Mesenchymal stem cell (in vitro differentiated cells and primary cell): ENCODE results near the gene PBOV1.

Source experiments
- DNase-seq: peaks from one replicate; pipeline ENCODE4 v3.0.0-alpha.2; 2013
- H2AFZ ChIP-seq: one replicate; pipeline ENCODE4 v1.6.1; 2013; ENCODE audit warnings: low read depth, mild to moderate bottlenecking, control low read depth, inconsistent platforms, low read length, moderate library complexity
- H2AK5ac ChIP-seq: 2 replicates; pipeline ENCODE4 v1.6.1; 2013; ENCODE audit warnings: low read length, moderate library complexity, mild to moderate bottlenecking, inconsistent platforms; ENCODE audit not compliant: severe bottlenecking
- H2BK120ac ChIP-seq: one replicate; pipeline ENCODE4 v1.6.1; 2013; ENCODE audit warnings: low read depth, mild to moderate bottlenecking, inconsistent platforms, low read length, moderate library complexity
- H2BK12ac ChIP-seq, 2 experiments: one replicate each; pipeline ENCODE4 v1.6.1; 2013; ENCODE audit warnings: inconsistent platforms in 2 of 2, low read length in 2 of 2, mild to moderate bottlenecking in 2 of 2, moderate library complexity in 2 of 2, control low read depth in 1 of 2
- H2BK15ac ChIP-seq: one replicate; pipeline ENCODE4 v1.6.1; 2013; ENCODE audit warnings: mild to moderate bottlenecking, low read depth, inconsistent platforms; ENCODE audit not compliant: poor library complexity, severe bottlenecking
- H2BK5ac ChIP-seq: 2 replicates; pipeline ENCODE4 v1.6.1; 2013; ENCODE audit warnings: low read depth, mild to moderate bottlenecking, low read length, control low read depth, inconsistent platforms; ENCODE audit not compliant: poor library complexity, severe bottlenecking
- H3K14ac ChIP-seq, 2 experiments: one replicate each; pipeline ENCODE4 v1.6.1; 2013; ENCODE audit warnings: inconsistent platforms in 2 of 2, low read length in 2 of 2, control low read depth in 1 of 2, mild to moderate bottlenecking in 1 of 2, moderate library complexity in 1 of 2
- H3K18ac ChIP-seq, 2 experiments: one replicate each; pipeline ENCODE4 v1.6.1; 2013; ENCODE audit warnings: inconsistent platforms in 2 of 2, low read length in 2 of 2, control low read depth in 1 of 2, low read depth in 1 of 2, mild to moderate bottlenecking in 1 of 2
- H3K23ac ChIP-seq, 2 experiments: one replicate each; pipeline ENCODE4 v1.6.1; 2013; ENCODE audit warnings: inconsistent platforms in 2 of 2, low read length in 2 of 2, mild to moderate bottlenecking in 2 of 2, moderate library complexity in 2 of 2, control low read depth in 1 of 2
- H3K27ac ChIP-seq: 2 replicates; pipeline ENCODE4 v1.5.1; 2013; ENCODE audit warnings: mild to moderate bottlenecking, moderate library complexity, low read length, control low read depth, inconsistent platforms; ENCODE audit not compliant: poor library complexity, severe bottlenecking
- H3K27me3 ChIP-seq, 2 experiments: 2 replicates each; pipeline versions ENCODE4 v1.6.1 to v1.7.0; 2013; ENCODE audit warnings: low read length in 2 of 2, mild to moderate bottlenecking in 2 of 2, moderate library complexity in 2 of 2, control low read depth in 1 of 2, inconsistent platforms in 1 of 2; ENCODE audit not compliant: control insufficient read depth in 1 of 2, insufficient read depth in 1 of 2
- H3K36me3 ChIP-seq, 2 experiments: 2 replicates each; pipeline versions ENCODE4 v1.6.1 to v1.7.0; 2013; ENCODE audit warnings: low read length in 2 of 2, control low read depth in 1 of 2, inconsistent platforms in 1 of 2, low read depth in 1 of 2, mild to moderate bottlenecking in 1 of 2; ENCODE audit not compliant: insufficient read depth in 2 of 2, control insufficient read depth in 1 of 2
- H3K4ac ChIP-seq, 2 experiments: one replicate each; pipeline ENCODE4 v1.6.1; 2013; ENCODE audit warnings: inconsistent platforms in 2 of 2, low read length in 2 of 2, mild to moderate bottlenecking in 2 of 2, moderate library complexity in 2 of 2, control low read depth in 1 of 2, low read depth in 1 of 2
- H3K4me1 ChIP-seq: 2 replicates; pipeline ENCODE4 v1.6.1; 2013; ENCODE audit warnings: low read depth, low read length, control low read depth; ENCODE audit not compliant: control insufficient read depth, insufficient read depth
- H3K4me2 ChIP-seq: 2 replicates; pipeline ENCODE4 v1.6.1; 2013; ENCODE audit warnings: low read length, mild to moderate bottlenecking, inconsistent platforms; ENCODE audit not compliant: poor library complexity, severe bottlenecking
- H3K4me3 ChIP-seq, 2 experiments: 2 replicates each; pipeline versions ENCODE4 v1.5.1 to v1.7.0; 2013; ENCODE audit warnings: low read length in 2 of 2, mild to moderate bottlenecking in 2 of 2, control low read depth in 1 of 2, low read depth in 1 of 2; ENCODE audit not compliant: insufficient read depth in 1 of 2
- H3K79me1 ChIP-seq: replicated peaks from 2 replicates; pipeline ENCODE4 v1.6.1; 2013; ENCODE audit warnings: mild to moderate bottlenecking, control low read depth, low read length, inconsistent platforms; ENCODE audit not compliant: poor library complexity, severe bottlenecking
- H3K9ac ChIP-seq: 2 replicates; pipeline ENCODE4 v1.7.0; 2013; ENCODE audit warnings: mild to moderate bottlenecking, low read length, moderate library complexity
- H3K9me3 ChIP-seq: 2 replicates; pipeline ENCODE4 v1.7.0; 2013; ENCODE audit warnings: mild to moderate bottlenecking, low read length; ENCODE audit not compliant: control insufficient read depth
- H4K8ac ChIP-seq: one replicate; pipeline ENCODE4 v1.6.1; 2013; ENCODE audit warnings: inconsistent platforms, mild to moderate bottlenecking, low read length, moderate library complexity
- H4K91ac ChIP-seq: one replicate; pipeline ENCODE4 v1.6.1; 2013; ENCODE audit warnings: mild to moderate bottlenecking, low read length, inconsistent platforms
- WGBS: methylation state at CpG from one replicate; pipeline ENCODE4 v1.1.7; 2013; ENCODE audit warnings: mixed read lengths; 5-methylcytosine and 5-hydroxymethylcytosine counted together

The PBOV1 gene

GRCh38 chr6:138261116-138261780 lies 43.0 kb upstream of the PBOV1 start:
- H3K9ac ChIP-seq = no peak overlapping the region
- no peak overlapping the region for H3K23ac ChIP-seq
- peaks cover 0 to 5% of the 10 kb centered on the region in 2 experiments for H3K27me3 ChIP-seq
- no peak overlapping the region for H3K4me3 ChIP-seq
- no peak overlapping the region for H3K4ac ChIP-seq
- no peak overlapping the region for H3K14ac ChIP-seq
- no peaks in the 10 kb centered on the region for H3K36me3 ChIP-seq
- no peak overlapping the region for H2AFZ ChIP-seq
- H3K4me2 ChIP-seq = no peak overlapping the region
- DNase-seq = no peak
- 88% methylated on average over 1 of the region's 2 CpGs for WGBS
- H3K18ac ChIP-seq = no peak overlapping the region
- no peak overlapping the region for H2BK12ac ChIP-seq
- no peaks in the 10 kb centered on the region for H3K4me1 ChIP-seq
- no peak overlapping the region for H4K8ac ChIP-seq
- H2BK5ac ChIP-seq = no peak overlapping the region
- H4K91ac ChIP-seq = no peak overlapping the region
- H3K9me3 ChIP-seq = no peaks in the 10 kb centered on the region
- H3K27ac ChIP-seq = no peak overlapping the region
- no peak overlapping the region for H2BK120ac ChIP-seq
- no peak overlapping the region for H2BK15ac ChIP-seq
- H3K79me1 ChIP-seq = no peaks in the 10 kb centered on the region
- no peak overlapping the region for H2AK5ac ChIP-seq

DNA sequence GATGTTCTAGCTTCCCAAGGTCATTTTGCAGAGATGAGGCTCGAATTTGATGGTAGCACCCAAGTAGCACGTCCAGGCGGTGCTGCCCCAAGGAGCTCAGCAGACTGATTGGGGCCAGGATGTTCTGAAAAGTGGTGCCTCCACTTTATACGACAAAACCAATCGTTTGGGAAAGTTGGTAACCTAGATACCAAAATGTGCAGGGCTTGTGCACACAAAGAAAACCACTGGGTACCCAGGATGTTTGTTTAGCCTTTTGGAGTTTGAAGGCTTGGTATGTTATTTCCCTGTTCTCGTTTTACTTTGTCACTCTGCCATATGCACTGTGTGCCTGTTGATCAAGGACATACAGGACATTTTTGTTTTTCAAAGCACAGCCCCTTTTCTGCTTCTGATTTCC lies 40.7 kb upstream of the PBOV1 start:
- DNase-seq = no peak
- Histone ChIP-seq H4K91ac (no peak overlapping the region), H3K4me2 (no peak overlapping the region), H3K9ac (no peak overlapping the region), H3K23ac (no peak overlapping the region), H2BK15ac (no peak overlapping the region), H3K4me3 (no peak overlapping the region), H2BK120ac (no peak overlapping the region), H2AFZ (no peak overlapping the region), H3K9me3 (no peaks in the 10 kb centered on the region), H3K14ac (no peak overlapping the region), H3K27ac (no peak overlapping the region), H3K36me3 (no peaks in the 10 kb centered on the region), H3K4ac (no peak overlapping the region), H2BK5ac (no peak overlapping the region), H3K27me3 (peaks cover 0 to 5% of the 10 kb centered on the region in 2 experiments), H3K4me1 (no peaks in the 10 kb centered on the region), H2BK12ac (no peak overlapping the region), H3K79me1 (no peaks in the 10 kb centered on the region), H2AK5ac (no peak overlapping the region), H3K18ac (no peak overlapping the region), H4K8ac (no peak overlapping the region)
- 80% methylated on average over 6 of the region's 6 CpGs for WGBS

GRCh38 chr6:138258197-138258596 lies 39.9 kb upstream of the PBOV1 start:
- Histone ChIP-seq H3K4me3 (no peak overlapping the region), H3K27ac (no peak overlapping the region), H2AK5ac (no peak overlapping the region), H2AFZ (no peak overlapping the region), H3K4me2 (no peak overlapping the region), H4K91ac (no peak overlapping the region), H2BK15ac (no peak overlapping the region), H4K8ac (no peak overlapping the region), H3K9me3 (no peaks in the 10 kb centered on the region), H3K36me3 (no peaks in the 10 kb centered on the region), H3K79me1 (no peaks in the 10 kb centered on the region), H3K27me3 (peaks cover 0 to 5% of the 10 kb centered on the region in 2 experiments), H2BK120ac (no peak overlapping the region), H2BK5ac (no peak overlapping the region), H2BK12ac (no peak overlapping the region), H3K4me1 (no peaks in the 10 kb centered on the region), H3K18ac (no peak overlapping the region), H3K23ac (no peak overlapping the region), H3K4ac (no peak overlapping the region), H3K9ac (no peak overlapping the region), H3K14ac (no peak overlapping the region)
- no peak for DNase-seq
- WGBS = 92% methylated on average over 3 of the region's 6 CpGs

GRCh38 chr6:138257638-138258040 lies 39.3 kb upstream of the PBOV1 start:
- Histone ChIP-seq H2BK15ac (no peak overlapping the region), H4K91ac (no peak overlapping the region), H3K4me1 (no peaks in the 10 kb centered on the region), H3K23ac (no peak overlapping the region), H3K4ac (no peak overlapping the region), H3K4me3 (no peak overlapping the region), H3K9me3 (no peaks in the 10 kb centered on the region), H2AFZ (no peak overlapping the region), H3K27ac (no peak overlapping the region), H3K18ac (no peak overlapping the region), H3K9ac (no peak overlapping the region), H3K14ac (no peak overlapping the region), H4K8ac (no peak overlapping the region), H2BK5ac (no peak overlapping the region), H3K79me1 (no peaks in the 10 kb centered on the region), H2BK12ac (no peak overlapping the region), H3K36me3 (no peaks in the 10 kb centered on the region), H2BK120ac (no peak overlapping the region), H2AK5ac (no peak overlapping the region), H3K27me3 (peaks cover 0 to 5% of the 10 kb centered on the region in 2 experiments), H3K4me2 (no peak overlapping the region)
- 91% methylated on average over 1 of the region's 1 CpG for WGBS
- DNase-seq = no peak
